Fibroblast of skin of left quadriceps (primary cell): ENCODE measurements around the gene CARNS1.
A peak's percentile ranks its signal among the peaks of the same experiment; 100 is the strongest.
"Not testable (repeated sequence)": the region's sequence is repeated elsewhere in the genome, so short reads cannot be mapped to it uniquely, and the experiment has no call there.

Source experiments
- DNase-seq, 2 experiments: peaks; one replicate each; pipeline ENCODE4 v3.0.0-alpha.2; 2013; ENCODE audit warnings: low read depth in 2 of 2

The CARNS1 gene

DNA sequence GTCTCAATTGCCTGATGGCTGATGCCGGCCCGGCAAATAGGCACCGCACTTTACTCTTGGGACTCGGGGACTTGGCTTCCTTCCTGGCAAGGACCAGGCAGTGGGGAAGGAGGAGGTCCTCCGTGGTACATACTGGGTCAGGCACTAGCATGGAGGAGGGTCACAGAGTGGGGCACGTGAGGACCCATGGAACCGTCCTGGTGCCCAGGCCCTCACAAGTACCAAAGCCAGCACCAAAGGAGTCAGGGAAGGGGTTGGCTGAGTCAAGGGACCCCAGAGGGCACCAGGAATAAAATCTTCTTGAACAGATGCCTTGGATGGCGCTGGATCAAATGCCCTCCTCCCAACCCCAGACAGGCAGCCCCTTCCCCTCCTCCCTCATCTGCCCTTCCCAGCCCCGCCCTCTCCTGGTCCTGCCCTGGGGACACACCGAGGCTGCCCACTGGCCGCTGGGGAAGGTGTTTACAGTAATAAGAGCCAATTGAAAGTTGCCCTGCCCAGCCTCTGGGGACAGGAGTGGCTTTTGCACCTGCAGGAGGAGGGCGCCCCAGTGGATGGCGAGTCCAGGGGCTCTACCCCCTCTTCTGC, 5.6 kb upstream of the CARNS1 start:
- no peak for DNase-seq

DNA sequence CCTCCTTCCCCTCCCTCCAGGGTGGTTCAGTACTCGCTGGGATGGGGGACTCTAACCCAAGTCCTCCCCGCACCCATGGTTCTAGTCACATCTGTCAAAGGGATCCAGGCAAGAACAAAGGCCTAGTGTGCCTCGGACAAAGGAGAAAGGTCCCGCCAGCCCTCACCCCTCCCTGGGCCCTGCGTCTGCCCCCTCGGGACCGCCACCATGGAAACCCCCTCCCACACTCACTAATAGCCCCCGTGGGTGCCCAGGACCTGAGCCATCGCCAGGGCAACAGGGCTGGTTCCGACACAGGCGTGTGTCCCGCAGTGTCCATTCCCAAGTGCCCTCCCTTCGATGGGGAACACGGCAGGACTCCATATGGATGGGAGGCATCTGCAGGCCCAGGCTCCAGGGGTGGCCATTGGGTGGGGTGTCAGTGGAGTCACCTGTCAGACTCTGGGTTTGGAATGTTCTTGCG, 5.1 kb upstream of the CARNS1 start:
- no peak for DNase-seq

DNA sequence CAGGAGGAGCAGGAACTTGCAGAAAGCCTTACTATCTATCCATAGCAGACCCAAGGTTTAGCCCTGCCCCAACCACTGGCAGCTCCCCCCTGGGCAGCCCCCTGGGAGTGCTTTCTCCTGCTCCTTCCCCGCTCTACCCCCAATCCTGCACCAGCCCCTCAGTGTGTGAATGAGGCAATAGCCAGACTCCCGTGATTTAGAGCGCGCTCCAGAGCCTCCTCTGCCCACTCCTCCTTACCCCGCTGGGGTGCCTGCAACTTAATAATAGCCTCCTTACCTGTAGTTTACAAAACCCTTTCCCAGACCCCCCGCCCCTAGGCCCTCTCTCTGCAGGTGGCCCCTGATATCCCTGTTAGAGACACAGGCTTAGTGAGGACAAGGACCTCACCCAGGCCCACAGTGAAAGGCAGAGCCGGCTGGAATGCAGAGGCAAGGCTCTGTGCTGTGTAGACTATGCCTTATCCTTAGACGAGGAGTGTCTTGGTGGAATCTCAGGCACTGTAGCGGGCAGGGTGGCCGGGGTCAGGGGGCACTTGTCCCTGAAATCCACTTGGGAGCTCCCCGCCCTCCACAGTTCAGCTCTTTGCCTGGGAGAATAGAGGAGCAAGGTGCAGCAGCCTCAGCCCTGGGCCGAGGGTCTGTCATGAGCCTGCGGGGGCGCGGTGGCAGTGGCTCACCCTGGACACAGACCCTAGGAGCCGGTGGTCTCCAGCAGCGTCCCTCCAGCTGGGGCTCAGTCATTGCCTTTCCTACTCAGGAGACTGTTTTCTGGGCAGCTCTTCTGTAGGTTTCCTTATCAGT, 4.3 kb upstream of the CARNS1 start:
- no peak for DNase-seq

DNA sequence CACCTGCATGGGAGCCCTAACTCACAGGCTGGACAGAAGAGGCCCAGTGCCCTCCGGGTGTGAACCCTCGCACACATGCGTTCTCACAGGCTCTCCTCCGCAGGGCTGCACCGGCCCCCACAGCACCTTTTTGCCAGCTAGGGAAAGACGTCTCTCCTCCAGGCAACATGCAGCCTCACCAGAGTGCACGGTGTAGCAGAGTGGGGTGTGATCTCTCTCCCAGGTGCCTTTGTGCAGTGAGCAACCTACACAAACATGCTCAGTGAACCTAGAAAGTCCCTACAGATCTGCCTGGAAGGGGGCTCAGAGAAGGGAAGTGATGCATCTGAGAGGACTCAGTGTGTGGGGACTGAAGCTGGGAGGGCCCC, 3.7 kb upstream of the CARNS1 start:
- DNase-seq: no peak

DNA sequence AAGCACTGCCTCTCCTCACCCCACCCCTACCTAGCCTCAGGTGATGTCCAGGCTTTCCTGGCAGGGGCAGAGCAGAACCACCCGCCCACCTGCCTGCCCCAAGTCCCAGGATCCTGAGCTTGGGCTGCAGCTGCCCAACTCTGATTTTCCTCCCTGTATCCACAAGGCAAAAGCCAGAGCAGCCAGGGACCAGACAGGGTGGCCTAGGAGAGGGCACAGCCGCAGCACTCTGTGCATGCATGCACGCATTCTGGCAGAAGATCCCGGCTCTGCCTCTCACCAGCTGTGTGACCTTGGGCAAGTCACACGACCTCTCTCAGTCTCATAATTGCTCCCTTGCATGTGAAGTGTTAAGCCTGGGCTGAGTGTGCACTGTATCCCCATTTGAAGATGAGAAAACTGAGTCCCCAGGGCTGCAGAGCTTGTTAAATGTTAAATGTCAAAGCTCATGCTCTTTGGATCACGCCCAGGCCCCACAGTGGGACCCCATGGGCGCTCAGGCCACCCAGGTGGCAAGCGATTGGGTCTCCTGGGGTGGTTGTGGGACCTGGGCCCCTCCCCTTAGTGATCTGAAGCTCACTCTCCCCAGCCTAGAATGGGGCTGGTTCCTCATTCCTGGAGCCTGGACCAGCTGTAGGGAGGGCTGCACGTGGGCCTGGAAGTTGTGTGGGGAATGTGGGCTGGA, 2.8 kb upstream of the CARNS1 start:
- DNase-seq: no peak

DNA sequence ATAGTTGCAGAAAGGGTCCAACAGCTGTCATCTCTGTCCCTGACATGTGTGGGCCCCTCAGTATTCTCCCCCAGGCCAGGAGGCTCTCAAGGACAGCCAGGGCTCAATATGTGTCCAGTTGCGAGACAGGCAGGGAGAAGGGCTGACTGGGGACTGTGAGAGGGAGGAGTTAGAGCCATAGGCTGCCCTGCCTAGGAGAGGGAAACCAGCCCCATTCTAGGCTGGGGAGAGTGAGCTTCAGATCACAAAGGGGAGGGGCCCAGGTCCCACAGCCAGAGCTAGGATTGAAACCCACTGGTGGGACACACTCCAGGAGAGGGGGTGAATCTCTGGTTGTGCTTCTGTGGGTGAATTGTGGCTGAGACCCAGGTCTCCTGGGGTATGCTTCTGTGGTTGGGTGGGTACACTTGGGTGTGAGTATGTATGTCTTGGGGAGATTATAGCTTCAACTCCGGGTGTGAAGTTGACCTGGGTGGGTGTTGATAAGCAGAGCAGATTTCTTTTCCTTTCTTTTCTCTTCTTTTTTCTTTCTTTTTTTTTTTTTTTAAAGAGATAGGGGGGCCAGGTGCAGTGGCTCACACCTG, 2.1 kb upstream of the CARNS1 start:
- no peak for DNase-seq

DNA sequence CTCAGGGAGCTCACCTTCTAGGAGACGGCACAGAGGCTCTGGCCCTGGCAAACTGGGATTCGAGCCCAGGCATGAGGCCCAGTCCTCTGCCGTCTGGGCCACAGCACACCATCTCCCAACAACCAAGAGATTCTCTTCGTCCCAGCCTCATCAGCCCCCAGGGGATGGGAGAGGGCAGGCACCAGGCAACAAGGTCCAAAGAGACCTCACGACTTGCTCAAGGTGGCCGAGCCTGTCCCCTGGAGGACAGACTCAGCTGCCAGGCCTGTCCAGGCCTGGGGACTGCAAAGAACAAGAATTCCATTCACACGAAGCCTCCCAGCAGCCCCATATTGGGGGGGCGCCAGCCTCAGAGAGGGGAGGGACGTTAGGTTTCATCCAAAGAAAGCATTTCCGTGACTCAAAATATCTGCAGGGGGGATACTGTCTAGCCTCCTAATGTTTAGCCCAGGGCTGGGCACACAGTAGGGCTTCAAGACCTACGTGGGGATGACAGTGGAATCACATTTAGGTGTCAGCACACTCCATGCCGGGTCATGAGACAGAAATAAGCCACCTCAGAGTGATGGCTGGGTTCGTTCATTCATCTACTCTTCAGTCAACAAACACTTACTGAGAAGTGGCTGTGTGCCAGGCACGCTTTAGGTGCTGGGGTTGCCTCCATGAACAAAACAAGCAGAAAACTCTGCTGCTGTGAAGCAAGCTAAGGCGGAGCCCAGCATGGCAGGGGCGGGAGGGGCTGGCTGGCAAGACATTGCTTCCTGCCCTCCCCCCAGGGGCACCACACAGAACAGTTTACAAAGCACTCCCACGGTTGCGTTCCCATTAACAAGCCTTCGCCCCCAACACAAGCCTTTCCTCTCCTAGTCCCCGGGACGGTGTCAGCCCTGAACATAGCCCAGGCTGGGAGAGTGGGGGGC, 1.2 kb downstream of the CARNS1 start:
- no peak for DNase-seq

DNA sequence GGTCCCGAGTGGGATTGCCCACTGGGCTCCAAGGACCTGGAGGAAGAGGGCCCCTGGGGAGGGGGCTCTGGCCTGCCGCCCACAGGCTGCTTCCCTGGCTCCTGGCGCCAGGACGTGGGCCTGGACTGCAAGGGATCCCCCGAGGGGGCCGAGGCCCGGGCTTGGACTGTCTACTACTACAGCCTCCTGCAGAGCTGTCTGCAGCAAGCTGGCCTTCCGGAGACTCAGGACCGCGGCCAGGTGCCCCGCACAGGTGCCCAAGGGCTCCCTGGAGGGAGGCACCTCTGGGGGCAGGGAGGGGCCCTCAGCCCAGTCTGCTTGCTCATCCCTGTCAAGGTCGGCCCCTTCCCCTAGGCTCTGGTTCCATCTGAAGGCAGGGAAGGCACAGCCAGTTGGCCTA, 1.9 kb downstream of the CARNS1 start:
- no peak for DNase-seq

DNA sequence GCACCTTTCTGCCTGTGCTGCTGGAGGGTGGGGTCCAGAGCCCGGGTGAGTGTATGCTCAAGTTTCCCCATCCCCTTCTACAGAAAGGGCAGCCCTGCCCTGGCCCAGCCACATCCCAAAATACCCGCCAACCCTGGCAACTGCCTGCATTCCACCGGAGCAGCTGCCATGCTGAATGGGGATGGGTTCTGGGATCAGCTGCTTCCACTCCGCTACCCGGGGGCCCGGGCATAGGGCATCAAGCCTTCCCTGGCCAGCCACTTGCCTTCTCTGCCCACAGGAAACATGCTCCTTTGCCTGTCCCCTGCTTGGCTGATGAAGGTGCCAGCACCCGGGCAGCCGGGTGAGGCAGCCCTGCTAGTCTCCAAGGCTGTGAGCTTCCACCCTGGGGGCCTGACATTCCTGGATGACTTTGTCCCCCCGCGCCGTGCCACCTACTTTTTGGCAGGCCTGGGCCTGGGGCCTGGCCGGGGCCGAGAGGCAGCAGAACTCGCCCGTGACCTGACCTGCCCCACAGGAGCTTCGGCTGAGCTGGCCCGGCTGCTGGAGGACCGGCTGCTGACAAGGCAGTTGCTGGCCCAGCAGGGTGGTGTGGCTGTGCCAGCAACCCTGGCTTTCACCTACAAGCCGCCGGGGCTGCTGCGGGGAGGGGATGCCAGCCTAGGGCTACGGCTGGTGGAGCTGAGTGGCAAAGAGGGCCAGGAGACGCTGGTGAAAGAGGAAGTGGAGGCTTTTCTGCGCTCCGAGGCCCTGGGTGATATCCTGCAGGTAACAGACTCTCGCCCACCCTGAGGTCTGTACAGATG, 3.2 kb downstream of the CARNS1 start:
- DNase-seq: no peak

DNA sequence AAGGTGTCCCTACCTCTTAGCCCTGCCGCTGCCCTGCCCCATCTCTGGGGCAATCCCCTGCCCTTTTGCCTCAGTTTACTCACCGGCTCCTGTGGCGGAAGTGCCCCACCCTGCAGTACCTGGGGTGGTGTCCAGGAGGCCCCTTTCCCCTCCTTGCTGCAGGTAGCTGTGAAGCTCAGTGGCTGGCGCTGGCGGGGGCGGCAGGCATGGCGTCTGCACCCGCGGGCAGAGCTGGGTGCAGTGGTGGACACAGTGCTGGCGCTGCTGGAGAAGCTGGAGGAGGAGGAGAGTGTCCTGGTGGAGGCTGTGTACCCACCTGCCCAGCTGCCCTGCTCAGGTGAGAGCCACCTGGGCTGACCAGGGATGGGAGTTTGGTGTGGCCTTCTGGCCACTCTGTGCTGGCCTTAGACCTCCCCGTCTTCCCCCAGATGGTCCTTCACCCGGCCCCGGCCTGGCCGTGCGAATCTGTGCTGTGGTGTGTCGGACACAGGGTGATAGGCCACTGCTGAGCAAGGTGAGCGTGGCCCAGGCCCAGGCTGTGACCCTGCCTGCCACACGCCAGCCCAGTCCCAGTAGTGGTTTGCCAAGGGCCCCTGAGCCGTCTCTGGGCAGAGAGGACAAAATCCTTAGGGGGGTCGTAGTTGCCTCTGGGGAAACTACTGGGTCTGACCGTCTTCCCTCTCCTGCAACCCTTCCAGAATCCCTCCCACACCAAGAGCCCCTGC, 4.0 kb downstream of the CARNS1 start:
- DNase-seq: no peak

DNA sequence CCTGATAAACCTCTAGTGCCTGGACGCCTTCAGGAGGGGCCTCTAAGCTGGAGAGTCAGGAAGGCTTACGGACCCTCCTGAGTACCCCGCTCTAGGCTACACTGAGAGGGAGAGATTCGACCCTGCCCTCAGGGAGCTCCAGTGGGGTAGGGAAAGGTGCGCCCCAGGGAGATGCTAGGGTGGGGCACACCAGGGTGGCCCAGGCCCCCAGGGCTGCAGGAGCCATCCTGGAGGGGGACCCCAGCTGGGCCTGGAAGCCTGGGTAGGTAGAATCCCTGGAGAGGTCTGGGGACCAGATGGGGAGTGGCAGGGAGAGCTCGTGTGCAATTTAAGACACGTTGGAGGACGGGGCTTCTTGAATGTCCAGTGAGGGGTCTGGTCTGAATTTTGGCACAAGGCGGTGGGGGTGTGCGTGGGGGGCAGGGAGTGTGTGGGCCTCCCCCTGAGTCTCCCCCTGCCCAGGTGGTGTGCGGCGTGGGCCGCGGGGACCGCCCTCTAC, 4.7 kb downstream of the CARNS1 start:
- DNase-seq: no peak

DNA sequence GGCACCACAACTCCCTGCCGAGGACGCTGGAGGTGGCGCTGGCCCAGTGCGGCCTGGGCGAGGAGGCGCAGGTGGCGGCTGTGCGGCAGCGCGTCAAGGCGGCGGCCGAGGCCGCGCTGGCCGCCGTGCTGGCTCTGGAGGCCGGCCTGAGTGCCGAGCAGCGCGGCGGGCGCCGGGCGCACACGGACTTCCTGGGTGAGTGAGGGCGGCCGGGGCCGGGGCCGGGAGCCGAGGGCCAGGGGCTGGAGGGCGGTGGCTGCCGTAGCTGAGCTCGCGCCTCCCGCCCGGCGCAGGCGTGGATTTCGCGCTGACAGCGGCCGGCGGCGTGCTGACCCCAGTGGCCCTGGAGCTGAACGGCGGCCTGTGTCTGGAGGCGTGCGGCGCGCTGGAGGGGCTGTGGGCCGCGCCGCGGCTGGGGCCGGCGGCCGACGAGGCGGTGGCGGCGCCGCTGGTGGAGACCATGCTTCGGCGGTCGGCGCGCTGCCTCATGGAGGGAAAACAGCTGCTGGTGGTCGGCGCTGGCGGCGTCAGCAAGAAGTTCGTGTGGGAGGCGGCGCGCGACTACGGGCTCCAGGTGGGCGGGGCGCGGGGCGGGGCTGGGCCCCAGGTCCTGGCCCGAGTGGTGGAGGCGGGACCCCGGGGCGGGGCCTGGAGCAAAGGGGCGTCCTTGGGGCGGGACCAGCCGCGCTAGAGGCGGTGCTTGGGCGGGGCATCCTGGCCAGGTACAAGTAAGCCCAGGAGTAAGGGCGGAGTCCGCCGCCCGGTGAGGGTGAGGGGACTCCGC, 5.4 kb downstream of the CARNS1 start:
- DNase-seq: peak; percentile 78

DNA sequence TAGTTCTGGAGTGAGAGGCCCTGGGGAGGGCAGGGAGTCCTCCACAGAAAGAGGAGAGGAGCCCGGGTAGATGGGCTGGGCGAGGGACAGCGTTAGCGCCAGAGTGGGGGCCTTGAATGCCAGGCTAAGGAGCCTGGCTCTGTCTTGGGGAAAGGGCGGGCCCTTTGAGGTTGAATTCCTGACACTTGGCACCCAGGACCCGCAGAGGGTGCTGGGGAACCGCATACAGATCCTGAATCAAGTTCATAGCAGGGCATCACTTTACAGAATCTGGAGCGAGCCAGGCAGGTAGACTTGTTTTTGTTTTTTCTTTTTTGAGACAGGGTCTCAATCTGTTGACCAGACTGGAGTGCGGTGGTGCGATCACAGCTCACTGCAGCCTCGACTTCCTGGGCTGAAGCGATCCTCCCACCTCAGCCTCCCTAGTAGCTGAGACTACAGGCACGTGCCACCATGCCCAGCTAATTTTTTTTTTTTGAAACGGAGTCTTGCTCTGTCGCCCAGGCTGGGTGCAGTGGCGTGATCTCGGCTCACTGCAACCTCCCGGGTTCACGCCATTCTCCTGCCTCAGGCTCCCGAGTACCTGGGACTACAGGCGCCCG, 6.1 kb downstream of the CARNS1 start:
- no peak for DNase-seq

DNA sequence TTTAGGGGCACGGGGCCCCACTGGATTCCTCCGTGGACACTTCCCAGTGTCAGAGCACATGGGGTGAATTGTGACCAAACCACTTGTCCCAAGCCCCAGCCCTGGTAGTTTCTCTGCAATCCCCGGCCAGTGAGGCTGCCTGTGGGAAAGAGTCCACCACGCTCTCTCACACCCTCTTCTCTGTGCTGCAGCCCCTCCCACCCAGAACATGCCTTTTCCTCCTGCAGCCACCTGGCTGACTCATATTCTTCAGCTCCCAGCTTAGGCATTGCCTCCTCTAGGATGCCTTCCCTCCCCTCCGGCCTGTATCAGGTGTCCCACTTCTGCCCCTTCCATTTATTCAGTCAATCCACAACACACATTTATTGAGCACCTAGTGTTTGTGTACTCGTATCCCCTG, 7.4 kb downstream of the CARNS1 start:
- no peak for DNase-seq

DNA sequence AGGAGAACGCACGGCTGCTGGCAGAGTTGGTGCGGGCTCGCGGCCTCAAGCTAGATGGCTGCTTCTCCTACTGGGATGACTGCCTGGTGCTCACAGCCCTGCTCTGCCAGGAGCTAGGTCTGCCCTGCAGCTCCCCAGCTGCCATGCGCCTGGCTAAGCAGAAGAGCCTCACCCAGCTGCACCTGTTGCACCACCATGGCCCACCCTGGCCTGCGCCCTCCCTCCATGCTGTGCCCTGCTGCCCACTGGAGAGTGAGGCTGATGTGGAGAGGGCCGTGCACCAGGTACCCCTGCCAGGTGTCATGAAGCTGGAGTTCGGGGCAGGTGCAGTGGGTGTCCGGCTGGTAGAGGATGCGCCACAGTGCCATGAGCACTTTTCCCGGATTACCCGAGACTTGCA, 8.0 kb downstream of the CARNS1 start:
- no peak for DNase-seq

DNA sequence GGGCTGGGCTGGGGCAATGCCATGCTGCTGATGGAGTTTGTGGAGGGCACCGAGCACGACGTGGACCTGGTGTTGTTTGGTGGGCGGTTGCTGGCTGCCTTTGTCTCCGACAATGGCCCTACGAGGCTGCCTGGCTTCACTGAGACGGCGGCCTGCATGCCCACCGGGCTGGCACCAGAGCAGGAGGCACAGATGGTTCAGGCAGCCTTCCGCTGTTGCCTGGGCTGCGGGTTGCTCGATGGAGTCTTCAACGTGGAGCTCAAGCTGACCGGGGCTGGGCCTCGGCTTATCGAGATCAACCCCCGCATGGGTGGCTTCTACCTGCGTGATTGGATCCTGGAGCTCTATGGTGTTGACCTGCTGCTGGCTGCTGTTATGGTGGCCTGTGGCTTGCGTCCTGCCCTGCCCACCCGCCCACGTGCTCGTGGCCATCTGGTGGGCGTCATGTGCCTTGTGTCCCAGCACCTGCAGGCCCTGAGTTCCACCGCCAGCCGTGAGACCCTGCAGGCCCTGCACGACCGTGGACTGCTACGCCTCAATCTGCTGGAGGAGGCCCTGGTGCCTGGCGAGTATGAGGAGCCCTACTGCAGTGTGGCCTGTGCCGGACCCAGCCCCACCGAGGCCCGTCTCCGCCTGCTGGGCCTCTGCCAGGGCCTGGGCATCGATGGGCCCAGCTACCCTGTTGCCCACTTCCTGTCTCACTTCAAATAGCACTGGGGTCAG, 8.6 kb downstream of the CARNS1 start:
- no peak for DNase-seq

DNA sequence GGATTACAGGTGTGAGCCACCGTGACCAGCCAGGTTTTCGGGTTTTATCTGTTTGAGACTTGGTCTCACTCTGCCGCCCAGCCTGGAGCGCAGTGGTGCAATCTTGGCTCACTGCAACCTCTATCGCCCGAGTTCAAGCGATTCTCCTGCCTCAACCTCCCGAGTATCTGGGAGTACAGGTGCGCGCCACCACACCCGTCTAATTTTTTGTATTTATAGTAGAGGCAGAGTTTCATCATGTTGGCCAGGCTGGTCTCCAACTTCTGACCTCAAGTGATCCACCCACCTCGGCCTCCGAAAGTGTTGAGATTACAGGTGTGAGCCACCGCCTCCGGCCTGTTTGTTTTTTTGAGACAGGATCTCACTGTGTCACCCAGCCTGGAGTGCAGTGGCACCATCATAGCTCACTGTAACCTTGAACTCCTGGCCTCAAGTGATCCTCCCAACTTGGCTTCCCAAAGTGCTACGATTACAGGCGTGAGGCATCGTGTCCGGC, 11.9 kb downstream of the CARNS1 start:
- not testable (repeated sequence) for DNase-seq
